Amygdala (tissue), 56 donors: ENCODE measurements around the gene CAPN6.

ENCODE experiments used
- DNase-seq, 56 donors: peaks; one replicate each; lab custom pipeline; 2025; lab: John Stamatoyannopoulos, UW

CAPN6 gene

DNA sequence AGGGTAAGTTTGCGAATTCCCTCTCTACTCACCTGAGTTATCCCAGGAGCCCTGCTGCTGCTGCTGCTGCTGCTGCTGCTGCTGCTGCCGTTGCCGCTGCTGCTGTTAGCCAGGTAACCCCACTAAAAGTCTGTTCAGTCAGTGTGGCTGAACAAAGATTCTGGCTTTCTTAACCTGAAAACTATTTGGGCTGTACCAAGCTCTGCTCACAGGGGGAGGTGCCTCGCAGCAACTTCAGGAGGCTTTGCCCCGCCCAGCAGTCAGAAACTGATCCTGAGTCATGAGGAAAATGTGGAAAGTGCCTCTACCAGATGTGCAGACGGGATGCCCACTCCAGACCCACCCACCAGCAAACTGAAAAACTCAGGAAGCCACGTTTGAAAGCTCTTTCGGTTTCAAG lies at the start of gene CAPN6:
Gene CAPN6 (minus strand): TSS at position 145 of the 400 bp plus-strand sequence. CDS start 6,547 bp downstream, outside the sequence.
- no peak for DNase-seq

- no peak for DNase-seq
These were observed 49.2 kb upstream of the CAPN6 start for GRCh38 chrX:111319451-111319850.

- DNase-seq: no peak
These were observed 48.6 kb upstream of the CAPN6 start for GRCh38 chrX:111318901-111319300.

- DNase-seq: no peak
These were observed 38.8 kb upstream of the CAPN6 start for GRCh38 chrX:111309083-111309482.

DNA sequence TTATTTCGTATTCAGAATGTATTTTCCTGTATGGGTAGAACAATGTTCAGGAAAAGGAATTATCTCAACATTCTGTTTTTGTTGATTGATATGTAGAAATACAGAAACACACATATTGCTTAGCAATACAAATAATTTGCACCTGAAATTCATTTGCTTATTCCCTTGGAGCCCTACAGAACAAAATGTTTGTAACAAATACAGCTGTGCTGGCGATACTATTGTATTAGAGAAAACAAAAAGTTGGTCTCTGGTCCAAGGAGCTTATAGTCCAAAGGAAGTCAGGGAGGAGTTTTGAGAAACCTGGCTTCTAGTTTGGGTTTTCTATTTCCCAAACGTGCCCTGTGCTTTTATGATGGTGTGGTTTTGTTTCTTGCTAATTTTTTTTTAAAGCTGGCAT lies 37.8 kb upstream of the CAPN6 start:
- no peak for DNase-seq

- no peak for DNase-seq
These were observed 32.0 kb upstream of the CAPN6 start for GRCh38 chrX:111302284-111302683.

GRCh38 chrX:111288841-111289240 lies 18.6 kb upstream of the CAPN6 start:
- no peak for DNase-seq

DNA sequence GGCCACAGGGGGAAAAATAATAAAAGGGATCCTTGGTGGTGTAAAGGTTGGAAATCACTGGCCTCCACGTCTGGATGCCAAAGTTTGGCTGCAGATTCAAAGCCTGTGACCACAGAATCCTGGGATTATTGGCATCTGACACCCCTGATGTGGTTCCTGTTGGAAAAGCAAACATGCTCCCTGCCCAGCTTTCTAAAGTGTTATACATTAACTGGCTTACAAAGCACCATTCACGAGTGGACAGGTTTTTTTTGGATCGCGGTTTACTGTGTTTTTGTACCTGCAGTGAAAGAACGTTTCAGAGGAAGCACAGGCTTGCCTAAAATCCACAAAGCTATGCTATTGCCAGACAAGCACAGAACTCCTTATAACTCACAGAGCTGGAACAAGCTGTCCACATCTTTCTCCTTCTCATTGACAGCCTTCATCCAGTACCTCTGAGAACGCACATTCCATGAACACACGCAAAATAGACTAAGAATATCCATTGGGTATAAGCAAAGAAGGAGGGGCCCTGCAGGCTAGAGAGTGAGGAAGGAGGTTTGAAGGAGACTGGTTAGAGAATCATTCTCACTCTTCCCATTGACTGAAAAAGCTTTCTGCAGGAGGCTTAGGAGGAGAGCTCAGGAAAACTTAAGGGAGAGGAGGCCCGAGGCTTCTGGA lies 14.5 kb upstream of the CAPN6 start:
- DNase-seq: no peak

GRCh38 chrX:111283446-111283845 lies 13.2 kb upstream of the CAPN6 start:
- no peak for DNase-seq

DNA sequence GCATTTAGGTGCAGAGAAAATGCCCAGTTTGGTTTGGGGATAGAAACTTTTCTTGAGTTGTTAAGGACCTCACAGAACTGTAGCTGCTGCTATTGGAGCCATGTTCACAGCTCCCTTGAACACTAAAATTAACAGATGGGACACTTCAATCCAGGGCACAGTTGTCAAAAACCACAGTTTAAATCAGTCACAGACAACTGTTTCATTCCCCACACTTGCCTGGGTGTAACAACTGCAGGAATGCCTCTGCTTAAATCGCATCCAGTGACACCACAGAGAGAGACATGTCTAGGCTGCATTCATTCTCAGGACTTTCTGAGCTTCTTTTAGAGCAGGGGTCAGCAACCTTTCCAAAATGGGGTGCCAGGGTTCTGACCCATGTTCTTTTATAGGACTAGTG lies 12.7 kb upstream of the CAPN6 start:
- no peak for DNase-seq

- no peak for DNase-seq
These were observed 11.9 kb upstream of the CAPN6 start for GRCh38 chrX:111282139-111282538.

- no peak for DNase-seq
These were observed 1.8 kb downstream of the CAPN6 start for GRCh38 chrX:111268506-111268905.

DNA sequence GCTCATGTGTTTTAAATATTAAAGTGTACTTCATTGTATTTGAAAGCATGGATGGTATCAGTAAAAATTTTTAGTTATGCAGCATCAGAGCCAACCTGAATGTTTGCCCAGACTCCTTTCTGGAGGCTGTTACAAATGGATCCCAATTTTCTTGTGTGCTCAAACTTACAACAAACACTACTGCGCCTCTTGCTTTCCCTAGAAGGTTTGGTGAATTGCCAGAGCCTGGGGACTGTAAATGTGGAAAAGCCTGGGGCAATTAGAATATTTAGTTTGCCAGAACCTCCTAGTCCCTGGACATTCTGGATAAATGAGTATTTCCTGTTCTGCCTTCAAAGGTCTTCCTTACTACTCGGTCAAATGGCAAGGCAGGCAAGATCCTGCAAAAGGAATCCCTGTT lies 4.8 kb downstream of the CAPN6 start:
- DNase-seq: no peak

DNA sequence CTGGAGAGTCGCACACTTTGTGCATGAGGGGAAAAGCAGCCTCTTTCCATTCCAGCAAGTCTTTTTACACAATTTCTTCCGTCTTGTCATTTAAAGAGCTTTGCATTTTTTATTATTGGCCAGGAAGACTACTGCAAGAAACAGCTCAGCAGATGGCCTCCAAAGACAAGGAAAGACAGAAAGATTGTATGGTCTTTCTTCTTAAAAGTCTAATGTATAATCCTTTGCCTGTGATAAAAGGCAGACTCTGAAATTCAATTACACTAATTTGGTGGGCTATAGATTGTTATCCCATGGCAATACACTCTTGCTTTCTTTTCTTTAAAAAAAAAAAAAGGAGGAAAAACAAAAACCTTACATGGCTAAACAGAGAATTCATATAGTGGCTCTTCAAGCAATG lies 5.9 kb downstream of the CAPN6 start:
- DNase-seq: no peak

- DNase-seq: no peak
These were observed 8.2 kb downstream of the CAPN6 start for GRCh38 chrX:111262086-111262485.

DNA sequence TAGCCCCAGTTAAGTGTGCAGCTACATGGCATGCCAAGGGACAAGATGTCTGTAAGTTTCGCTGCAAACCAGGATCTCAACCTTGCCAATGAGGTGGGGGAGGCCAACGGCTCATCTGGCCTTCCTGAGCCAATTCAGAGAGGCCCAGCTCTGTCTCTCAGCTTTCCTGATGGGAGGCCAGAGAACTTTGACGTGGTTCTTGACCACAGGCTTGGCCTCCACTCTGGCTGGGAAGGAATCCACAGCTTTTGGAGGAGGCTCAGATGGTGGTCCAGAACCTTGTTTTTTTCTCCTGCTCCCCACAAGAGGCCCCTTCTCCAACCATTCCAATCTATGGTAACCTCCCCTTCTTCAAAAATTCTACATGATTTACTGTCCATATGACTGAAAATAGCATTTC lies 9.8 kb downstream of the CAPN6 start:
- no peak for DNase-seq

- DNase-seq: no peak
These were observed 10.7 kb downstream of the CAPN6 start for GRCh38 chrX:111259559-111259958.

- DNase-seq: no peak
These were observed 12.6 kb downstream of the CAPN6 start for GRCh38 chrX:111257733-111258132.

- DNase-seq: no peak
These were observed 15.2 kb downstream of the CAPN6 start for GRCh38 chrX:111254896-111255693.

- DNase-seq: no peak
These were observed 26.0 kb downstream of the CAPN6 start for GRCh38 chrX:111244235-111244750.

GRCh38 chrX:111216293-111216801 lies 53.9 kb downstream of the CAPN6 start:
- DNase-seq: no peak

DNA sequence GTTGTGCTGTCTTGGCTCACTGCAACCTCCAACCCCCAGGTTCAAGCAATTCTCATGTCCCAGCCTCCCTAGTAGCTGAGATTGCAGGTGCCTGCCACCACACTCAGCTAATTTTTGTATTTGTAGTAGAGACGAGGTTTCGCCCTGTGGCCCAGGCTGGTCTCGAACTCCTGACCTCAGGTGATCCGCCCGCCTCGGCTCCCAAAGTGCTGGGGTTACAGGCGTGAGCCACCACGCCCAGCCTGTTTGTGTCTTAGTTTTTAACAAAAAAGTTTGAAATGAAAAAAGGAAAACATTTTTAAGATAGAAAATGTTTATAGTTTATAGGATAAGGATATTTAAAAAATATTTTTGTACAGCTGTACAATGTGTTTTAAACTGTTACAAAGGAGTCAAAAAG lies 62.4 kb downstream of the CAPN6 start:
- no peak for DNase-seq
